SJSA1 (cell line): ENCODE data around the gene ARID3A. TPM values are rescaled to one million over a fixed set of nuclear protein-coding genes. Genes with fewer than 3 reads are reported as not detected.

Experiments used
- DNase-seq, 2 experiments: peaks; one replicate each; pipeline ENCODE4 v3.0.0-alpha.2; 2015 to 2020; ENCODE audit warnings: low spot score in 2 of 2, low read depth in 1 of 2
- H3K27ac ChIP-seq: fragments of 250-450 bp; sonication (Bioruptor Pico); 2 replicates; pipeline ENCODE4 v1.5.1; 2020; ENCODE audit warnings: mild to moderate bottlenecking, moderate library complexity
- H3K27me3 ChIP-seq: fragments of 250-450 bp; sonication (Bioruptor Pico); replicated peaks from 2 replicates; pipeline ENCODE4 v1.5.1; 2020; ENCODE audit warnings: mild to moderate bottlenecking, moderate library complexity
- H3K36me3 ChIP-seq: fragments of 250-450 bp; sonication (Bioruptor Pico); 2 replicates; pipeline ENCODE4 v1.5.1; 2020; ENCODE audit warnings: mild to moderate bottlenecking
- H3K4me1 ChIP-seq: fragments of 250-450 bp; sonication (Bioruptor Pico); replicated peaks from 2 replicates; pipeline ENCODE4 v1.6.1; 2021; ENCODE audit warnings: mild to moderate bottlenecking
- H3K4me3 ChIP-seq: fragments of 250-450 bp; sonication (Bioruptor Pico); 2 replicates; pipeline ENCODE4 v1.5.1; 2020; ENCODE audit warnings: mild to moderate bottlenecking
- H3K9me3 ChIP-seq: fragments of 250-450 bp; sonication (Bioruptor Pico); replicated peaks from 2 replicates; pipeline ENCODE4 v1.5.1; 2020; ENCODE audit warnings: mild to moderate bottlenecking
- total RNA-seq: library from RNA; depleted of rRNA; stranded (reverse); fragments of >200 nt; shearing (Covaris generic); gene quantifications from 2 replicates; pipeline ENCODE4 v1.2.3, GENCODE V29; 2014

The ARID3A gene
- total RNA-seq, 1 experiment from 2014 or later: 8.1 TPM

DNA sequence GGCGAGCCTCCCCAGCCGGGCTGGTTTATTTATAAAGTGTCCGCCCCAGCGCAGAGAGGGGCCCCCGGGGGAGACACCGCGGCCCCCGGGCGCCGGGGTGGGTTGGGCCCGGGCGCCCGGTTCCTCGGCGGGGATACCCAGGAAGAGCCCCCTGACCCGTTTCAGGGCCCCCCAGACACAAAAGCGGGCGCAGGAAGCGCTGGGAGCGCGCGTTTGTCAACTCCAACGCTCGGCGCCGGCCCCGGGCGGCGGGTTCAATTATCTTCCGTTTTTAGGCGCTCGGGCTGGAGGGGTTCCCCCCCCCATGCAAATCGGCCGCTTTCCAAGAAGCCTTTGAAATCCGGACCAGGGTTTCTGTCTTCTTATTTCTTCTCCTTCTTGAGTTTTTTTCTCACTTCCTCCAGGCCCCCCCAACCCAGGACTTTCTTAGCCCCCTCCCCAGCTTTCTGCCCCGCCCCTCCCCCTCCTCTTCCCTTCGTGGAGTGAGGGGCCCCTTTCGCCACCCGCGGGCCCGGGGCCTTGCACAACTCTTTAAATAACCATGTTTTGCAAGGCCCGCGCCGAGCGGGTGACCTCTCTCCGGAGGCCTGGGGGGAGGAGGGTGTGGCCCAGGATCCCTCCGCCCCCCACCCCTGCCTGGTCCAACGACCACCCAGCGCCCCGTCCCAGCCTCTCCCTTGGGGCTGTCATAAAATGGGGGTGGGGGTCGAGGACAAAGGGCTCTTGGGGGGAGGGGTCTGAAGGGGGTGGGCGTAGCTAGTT, 935 bp downstream of the ARID3A start:
- Histone ChIP-seq H3K36me3 (peaks cover 7% of the 10 kb centered on the region), H3K9me3 (no peaks in the 10 kb centered on the region; the same call in 1 of the 2 replicates), H3K4me3 (peak overlapping the region; percentile 90), H3K27ac (no peak overlapping the region), H3K27me3 (no peaks in the 10 kb centered on the region), H3K4me1 (peaks cover 9% of the 10 kb centered on the region)
- DNase-seq: peak; percentile 37 to 50

DNA sequence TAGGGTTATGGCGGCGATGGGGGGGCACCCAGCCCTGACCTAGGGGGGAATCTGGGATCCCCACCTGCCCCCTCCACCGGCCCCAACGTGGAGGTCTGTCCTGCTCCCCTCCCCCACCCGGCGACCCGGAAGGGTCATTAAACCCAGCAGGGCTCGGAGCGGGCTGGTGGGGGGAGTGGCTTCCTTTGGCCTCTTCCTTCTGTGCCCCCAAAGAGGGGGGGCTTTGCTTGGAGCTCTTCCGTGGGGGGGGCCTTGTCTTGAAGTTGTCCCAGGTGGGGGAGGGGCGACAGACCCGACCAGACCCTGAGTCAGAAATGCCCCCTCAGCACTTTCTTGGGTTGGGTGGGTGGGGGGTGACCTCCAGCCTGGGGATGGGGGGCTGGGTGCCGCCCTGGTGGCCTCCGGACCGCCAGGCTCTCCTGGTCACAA, 1.5 kb downstream of the ARID3A start:
- Histone ChIP-seq H3K27ac (no peak overlapping the region), H3K9me3 (no peaks in the 10 kb centered on the region; the same call in 1 of the 2 replicates), H3K27me3 (no peaks in the 10 kb centered on the region), H3K36me3 (peaks cover 7% of the 10 kb centered on the region), H3K4me3 (no peak overlapping the region), H3K4me1 (peaks cover 10% of the 10 kb centered on the region)
- peak in 1 of 2 experiments; percentile 50 for DNase-seq

DNA sequence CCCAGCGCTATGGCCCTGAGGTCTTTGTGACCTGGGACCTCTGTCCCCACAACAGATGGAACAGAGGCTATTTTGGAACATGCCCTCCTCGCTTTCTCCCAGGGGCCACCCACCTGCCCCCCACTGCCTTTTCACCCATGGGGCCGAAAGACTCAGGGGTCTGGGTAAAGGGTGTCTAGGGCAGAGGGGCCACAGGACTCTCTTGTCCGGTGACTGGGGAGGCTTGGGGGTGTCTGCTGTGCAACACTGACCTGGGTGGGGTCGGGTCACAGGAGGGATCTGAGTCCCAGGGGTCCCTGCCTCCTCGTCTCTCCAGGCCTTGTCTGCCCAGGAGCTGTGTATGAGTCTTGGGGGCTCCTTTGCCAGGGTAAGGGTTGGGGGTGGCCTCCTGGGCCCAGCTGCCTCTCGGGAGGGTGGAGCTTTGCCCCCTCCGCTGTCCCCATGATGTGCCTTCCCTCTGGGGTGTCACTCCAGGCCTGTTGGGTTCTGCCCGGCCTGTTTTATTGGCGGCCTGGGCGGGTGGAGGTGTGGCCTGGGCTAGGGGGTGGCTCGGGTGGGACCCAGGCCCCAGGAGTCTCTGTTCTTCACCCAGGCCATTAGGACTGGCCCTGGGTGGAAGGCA, 2.1 kb downstream of the ARID3A start:
- H3K4me1 ChIP-seq: peaks cover 15% of the 10 kb centered on the region
- H3K9me3 ChIP-seq: no peaks in the 10 kb centered on the region; the same call in 1 of the 2 replicates
- no peak overlapping the region for H3K27ac ChIP-seq
- H3K4me3 ChIP-seq: no peak overlapping the region
- peak in 1 of 2 experiments; percentile 35 for DNase-seq
- peaks cover 11% of the 10 kb centered on the region for H3K36me3 ChIP-seq
- no peaks in the 10 kb centered on the region for H3K27me3 ChIP-seq

DNA sequence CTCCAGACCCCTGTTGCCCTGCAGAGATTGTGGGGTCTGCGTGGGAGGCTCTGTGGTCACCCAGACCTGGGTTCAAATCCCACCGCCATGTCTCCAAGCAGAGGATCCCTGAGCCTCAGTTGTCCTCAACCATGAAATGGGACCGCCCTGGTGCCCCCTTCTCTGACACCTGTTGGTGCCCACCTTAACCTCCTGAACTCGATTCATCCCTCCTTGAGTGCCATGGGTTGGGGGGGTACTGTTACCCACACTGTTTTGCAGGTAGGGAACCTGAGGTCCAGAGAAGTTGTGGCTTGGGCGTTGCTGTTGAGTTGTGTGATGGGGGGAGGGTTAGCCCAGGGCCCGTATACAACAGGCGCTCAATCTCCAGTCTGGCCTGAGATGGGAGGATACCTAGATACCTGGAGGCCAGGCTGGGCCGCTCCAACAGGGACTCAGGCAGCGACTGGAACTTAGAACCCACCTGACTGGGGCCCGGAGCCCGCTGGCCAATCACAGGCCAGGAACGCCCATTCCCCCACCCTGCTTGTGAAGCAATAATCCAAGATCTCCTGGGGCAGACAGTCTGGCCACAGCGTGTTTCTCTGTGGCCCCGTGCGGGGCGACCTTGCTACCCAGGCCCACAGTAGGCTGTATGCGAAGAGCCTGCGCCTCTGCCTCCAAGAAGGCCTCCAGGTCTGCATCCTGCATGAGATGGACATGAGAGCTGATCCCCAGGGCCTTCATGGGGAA, 2.8 kb downstream of the ARID3A start:
- Histone ChIP-seq H3K27me3 (no peaks in the 10 kb centered on the region), H3K4me3 (no peak overlapping the region), H3K4me1 (peaks cover 23% of the 10 kb centered on the region), H3K27ac (no peak overlapping the region), H3K36me3 (peaks cover 14% of the 10 kb centered on the region), H3K9me3 (no peaks in the 10 kb centered on the region; the same call in 1 of the 2 replicates)
- peak in 1 of 2 experiments; percentile 41 for DNase-seq

DNA sequence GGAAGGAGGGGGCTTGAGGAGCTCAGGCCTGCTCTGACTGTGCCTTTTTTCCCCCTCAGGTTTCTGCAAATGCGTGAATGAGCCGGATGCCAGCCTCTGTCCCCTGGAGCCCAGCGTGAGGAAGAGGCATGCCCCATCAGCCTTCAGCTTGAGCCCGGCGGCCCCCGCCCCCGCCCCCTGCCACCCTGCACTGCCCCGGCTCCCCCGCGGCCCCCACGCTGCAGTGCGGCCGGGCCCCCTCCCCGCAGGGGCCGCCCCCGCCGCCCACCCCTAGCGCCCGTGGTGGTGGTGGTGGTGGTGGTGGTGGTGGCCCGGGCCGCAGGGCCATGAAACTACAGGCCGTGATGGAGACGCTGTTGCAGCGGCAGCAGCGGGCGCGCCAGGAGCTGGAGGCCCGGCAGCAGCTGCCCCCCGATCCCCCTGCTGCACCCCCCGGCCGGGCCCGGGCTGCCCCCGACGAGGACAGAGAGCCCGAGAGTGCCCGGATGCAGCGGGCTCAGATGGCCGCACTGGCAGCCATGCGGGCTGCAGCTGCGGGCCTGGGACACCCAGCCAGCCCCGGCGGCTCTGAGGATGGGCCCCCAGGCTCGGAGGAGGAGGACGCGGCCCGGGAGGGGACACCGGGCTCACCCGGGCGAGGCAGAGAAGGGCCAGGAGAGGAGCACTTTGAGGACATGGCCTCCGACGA, 3.5 kb downstream of the ARID3A start:
- no peak overlapping the region for H3K4me3 ChIP-seq
- no peak for DNase-seq

DNA sequence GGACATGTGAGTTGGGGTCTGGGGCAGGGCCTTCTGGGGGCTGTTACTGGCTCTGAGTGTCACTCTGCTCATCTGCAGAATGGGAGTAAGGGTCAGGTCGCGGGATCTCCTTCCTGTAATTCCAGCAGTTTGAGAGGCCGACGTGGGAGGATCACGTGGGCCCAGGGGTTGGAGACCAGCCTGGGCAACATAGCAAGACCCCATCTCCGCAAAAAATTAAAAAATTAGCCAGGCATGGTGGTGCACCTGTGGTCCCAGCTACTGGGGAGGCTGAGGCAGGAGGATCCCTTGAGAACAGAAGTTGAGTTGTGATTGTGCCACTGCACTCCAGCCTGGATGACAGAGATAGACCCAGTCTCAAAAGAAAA, 4.0 kb downstream of the ARID3A start:
- no peak for DNase-seq
- Histone ChIP-seq H3K4me1 (peaks cover 19% of the 10 kb centered on the region), H3K9me3 (no peaks in the 10 kb centered on the region; the same call in 1 of the 2 replicates), H3K27me3 (no peaks in the 10 kb centered on the region), H3K27ac (no peak overlapping the region), H3K4me3 (no peak overlapping the region), H3K36me3 (peaks cover 18% of the 10 kb centered on the region)

More for the DNA sequence above, 3.5 kb downstream of the ARID3A start:
- Histone ChIP-seq H3K27ac (no peak overlapping the region), H3K9me3 (no peaks in the 10 kb centered on the region; the same call in 1 of the 2 replicates), H3K4me1 (peaks cover 23% of the 10 kb centered on the region), H3K27me3 (no peaks in the 10 kb centered on the region), H3K36me3 (peaks cover 18% of the 10 kb centered on the region)

DNA sequence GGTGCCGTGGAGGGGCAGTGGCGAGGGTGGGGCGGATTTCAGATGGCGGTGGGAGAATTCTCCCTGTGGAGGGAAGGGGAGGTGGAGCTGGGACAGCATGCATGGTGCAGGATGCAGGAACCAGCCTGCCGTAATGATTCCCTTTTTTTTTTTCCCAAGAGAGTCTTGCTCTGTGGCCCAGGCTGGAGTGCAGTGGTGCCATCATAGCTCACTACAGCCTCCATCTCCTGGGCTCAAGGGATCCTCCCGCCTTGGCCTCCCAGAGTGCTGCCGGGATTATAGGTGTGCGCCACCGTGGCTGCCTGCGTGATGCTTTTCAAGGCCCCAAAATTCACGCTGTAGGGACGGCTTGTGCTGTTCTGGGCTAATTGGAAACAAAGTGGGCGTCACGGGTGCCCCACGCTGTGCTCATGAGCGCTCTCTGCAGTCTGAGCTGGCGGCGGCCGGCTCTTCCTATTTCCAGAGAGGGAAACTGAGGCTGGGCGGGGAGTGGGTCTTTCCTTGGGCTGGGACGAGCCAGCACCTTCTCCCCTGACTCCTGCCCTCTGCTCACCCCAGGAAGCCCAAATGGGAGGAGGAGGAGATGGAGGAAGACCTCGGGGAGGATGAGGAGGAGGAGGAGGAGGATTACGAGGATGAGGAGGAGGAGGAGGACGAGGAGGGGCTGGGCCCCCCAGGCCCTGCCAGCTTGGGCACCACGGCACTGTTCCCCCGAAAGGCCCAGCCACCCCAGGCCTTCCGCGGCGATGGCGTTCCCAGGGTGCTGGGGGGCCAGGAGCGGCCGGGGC, 6.2 kb downstream of the ARID3A start:
- Histone ChIP-seq H3K4me3 (no peak overlapping the region), H3K27me3 (no peaks in the 10 kb centered on the region), H3K9me3 (no peaks in the 10 kb centered on the region), H3K36me3 (peaks cover 16% of the 10 kb centered on the region), H3K27ac (no peak overlapping the region), H3K4me1 (peaks cover 14% of the 10 kb centered on the region)
- no peak for DNase-seq

DNA sequence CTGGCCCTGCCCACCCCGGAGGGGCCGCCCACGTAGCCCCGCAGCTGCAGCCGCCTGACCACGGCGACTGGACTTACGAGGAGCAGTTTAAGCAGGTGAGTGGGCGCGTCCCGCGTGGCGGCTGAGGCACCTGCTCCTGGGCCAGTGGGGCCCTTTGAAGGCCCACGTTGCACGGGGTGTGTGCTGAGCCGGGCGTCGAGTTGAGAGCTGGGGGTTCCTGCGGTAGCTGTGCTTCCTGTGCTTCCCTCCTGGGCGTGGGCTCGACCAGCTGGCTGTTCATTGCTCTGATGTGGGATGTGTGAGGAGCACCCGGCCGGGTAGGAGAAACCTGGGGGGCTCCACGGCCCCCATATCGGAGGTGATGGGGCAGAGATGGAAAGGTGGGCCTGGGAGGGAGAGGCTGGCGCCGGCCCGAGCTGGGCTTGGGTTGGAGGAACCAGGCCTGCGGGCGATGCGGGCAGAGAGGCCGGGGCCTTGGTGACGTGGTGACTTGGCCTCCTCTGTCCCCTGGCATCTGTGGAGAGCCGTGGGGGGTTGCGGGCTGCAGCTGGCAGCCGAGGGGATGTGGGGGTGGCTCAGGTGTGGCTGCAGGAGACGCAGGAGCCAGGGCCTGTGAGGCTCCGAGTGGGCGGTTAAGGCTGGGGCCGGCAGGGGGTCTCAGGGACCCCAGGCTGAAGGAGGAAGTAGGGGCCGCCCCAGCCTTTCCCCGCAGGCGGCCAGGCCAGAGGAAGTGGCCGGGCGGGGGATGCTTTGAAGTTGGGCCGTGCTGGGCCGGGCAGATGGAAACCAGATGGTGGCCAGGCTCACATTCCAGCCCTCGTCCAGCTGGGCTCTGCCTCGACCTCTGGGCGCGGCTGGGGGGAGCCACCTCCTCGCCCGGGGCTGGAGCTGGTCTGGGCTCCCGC, 7.1 kb downstream of the ARID3A start:
- peaks cover 14% of the 10 kb centered on the region for H3K4me1 ChIP-seq
- no peak overlapping the region for H3K4me3 ChIP-seq
- no peak overlapping the region for H3K27ac ChIP-seq

DNA sequence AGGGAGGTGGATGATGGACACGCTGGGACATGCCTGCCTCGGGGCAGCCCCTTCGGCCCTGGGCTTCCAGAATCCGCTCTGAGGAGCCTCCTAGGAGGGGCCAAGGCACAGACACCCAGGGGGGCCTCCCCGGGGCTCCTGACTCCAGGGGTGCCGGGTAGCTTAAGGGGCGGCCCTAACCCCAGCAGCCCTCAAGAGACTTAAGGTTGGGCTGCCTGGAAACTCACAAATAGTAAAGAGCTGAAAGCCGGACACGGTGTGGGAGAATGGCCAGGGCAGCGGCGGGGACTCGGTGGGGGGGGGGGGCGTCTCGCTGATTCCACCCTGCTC, 7.7 kb downstream of the ARID3A start:
- Histone ChIP-seq H3K27me3 (no peaks in the 10 kb centered on the region), H3K4me1 (peaks cover 14% of the 10 kb centered on the region), H3K27ac (no peak overlapping the region), H3K36me3 (peaks cover 16% of the 10 kb centered on the region), H3K4me3 (no peak overlapping the region), H3K9me3 (no peaks in the 10 kb centered on the region)
- DNase-seq: no peak

More for the DNA sequence above, 7.1 kb downstream of the ARID3A start:
- DNase-seq: peak in 1 of 2 experiments; percentile 37
- H3K36me3 ChIP-seq: peaks cover 16% of the 10 kb centered on the region
- H3K27me3 ChIP-seq: no peaks in the 10 kb centered on the region
- H3K9me3 ChIP-seq: no peaks in the 10 kb centered on the region

DNA sequence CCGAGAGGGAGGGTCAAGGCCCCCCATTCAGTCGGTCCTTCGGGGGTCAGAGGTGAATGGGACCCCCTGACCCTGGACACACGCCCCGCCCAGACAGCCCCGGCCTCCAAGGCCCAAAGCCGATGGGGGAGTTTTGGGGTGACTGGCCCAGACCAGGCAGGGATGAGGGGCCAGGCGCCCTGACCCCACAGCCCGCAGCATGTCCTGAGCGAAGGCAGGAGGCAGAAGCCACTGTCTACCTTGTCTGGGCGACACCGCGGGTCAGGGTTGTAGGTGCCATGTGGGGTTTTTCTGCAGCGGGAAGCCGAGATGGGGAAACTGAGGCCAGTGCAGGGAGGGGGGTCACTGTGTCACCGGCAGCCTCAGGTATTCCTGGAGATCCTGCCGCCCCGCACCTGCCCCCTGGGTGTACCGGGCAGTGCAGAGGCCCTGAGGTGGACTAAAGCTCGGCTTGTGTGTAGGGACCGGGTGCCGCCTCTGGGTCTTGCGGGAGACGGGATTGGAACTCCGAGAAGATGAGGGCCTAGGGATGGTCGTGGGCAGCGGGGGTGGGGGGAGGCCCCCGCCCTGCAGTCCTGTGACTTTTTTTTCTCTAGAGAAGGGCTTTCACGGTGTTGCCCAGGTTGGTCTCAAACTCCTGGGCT, 8.5 kb downstream of the ARID3A start:
- Histone ChIP-seq H3K9me3 (no peaks in the 10 kb centered on the region), H3K27me3 (no peaks in the 10 kb centered on the region), H3K4me3 (no peak overlapping the region), H3K36me3 (peaks cover 17% of the 10 kb centered on the region), H3K27ac (no peak overlapping the region), H3K4me1 (peaks cover 14% of the 10 kb centered on the region)
- DNase-seq: no peak

DNA sequence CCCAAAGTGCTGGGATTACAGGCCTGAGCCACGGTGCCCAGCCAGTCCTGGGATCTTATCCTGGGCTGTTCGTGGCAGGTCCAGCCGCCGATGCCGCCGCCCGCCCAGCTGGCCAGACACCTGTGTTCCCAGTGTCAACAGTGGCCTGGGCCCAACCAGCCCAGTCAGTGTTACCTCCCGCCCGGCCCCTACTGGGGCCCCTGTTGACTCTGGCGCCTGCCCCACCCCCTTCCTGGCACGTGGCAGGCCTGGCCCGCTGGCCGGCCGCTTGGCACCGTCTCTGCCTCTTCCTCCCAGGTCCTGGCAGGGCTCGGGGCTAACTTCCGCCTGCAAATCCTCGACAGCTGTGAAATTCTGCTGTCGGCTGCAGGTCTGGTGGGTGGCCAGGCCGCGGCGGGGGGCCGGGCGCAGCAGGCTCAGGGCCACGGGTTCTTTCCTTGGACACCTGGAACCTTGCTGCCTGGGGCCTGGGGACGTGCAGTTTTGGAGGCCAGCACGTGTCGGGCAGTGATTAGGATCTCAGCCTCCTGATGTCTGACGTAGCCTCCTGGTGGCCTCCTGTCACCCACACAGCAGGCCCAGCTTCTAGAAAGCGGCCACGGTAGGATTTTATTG, 9.1 kb downstream of the ARID3A start:
- Histone ChIP-seq H3K36me3 (peaks cover 16% of the 10 kb centered on the region), H3K9me3 (no peaks in the 10 kb centered on the region), H3K4me1 (peaks cover 14% of the 10 kb centered on the region), H3K27ac (no peak overlapping the region), H3K4me3 (no peak overlapping the region), H3K27me3 (no peaks in the 10 kb centered on the region)
- DNase-seq: no peak
